ENCODE data around the gene CHMP1A.

The CHMP1A gene

GRCh38 chr16:89624777-89625761, 32.4 kb downstream of the CHMP1A start:
- no peak for DNase-seq (ENCODE audit: low read depth in 2 of 2)

GRCh38 chr16:89623511-89624261, 33.8 kb downstream of the CHMP1A start:
- no peak for DNase-seq (ENCODE audit: low read depth in 2 of 2)

- DNase-seq (ENCODE audit: low read depth in 2 of 2), result no peak
Observed at GRCh38 chr16:89621698-89622409, 35.7 kb downstream of the CHMP1A start.

GRCh38 chr16:89621136-89621697, 36.3 kb downstream of the CHMP1A start:
- DNase-seq (ENCODE audit: low read depth in 2 of 2), result no peak

- no peak for DNase-seq (ENCODE audit: low read depth in 2 of 2)
Observed at GRCh38 chr16:89620406-89620841, 37.1 kb downstream of the CHMP1A start.

GRCh38 chr16:89619840-89620239, 37.7 kb downstream of the CHMP1A start:
- DNase-seq (ENCODE audit: low read depth in 2 of 2), result no peak

GRCh38 chr16:89618109-89618998, 39.2 kb downstream of the CHMP1A start:
- DNase-seq (ENCODE audit: low read depth in 2 of 2), result no peak

GRCh38 chr16:89617036-89617435, 40.5 kb downstream of the CHMP1A start:
- no peak for DNase-seq (ENCODE audit: low read depth in 2 of 2)

GRCh38 chr16:89616623-89617022, 40.9 kb downstream of the CHMP1A start:
- DNase-seq (ENCODE audit: low read depth in 2 of 2), result no peak

- DNase-seq (ENCODE audit: low read depth in 2 of 2), result no peak
Observed at GRCh38 chr16:89615596-89616090, 41.9 kb downstream of the CHMP1A start.

- no peak for DNase-seq (ENCODE audit: low read depth in 2 of 2)
Observed at GRCh38 chr16:89615176-89615575, 42.3 kb downstream of the CHMP1A start.

- DNase-seq (ENCODE audit: low read depth in 2 of 2), result no peak
Observed at GRCh38 chr16:89613954-89614459, 43.5 kb downstream of the CHMP1A start.

- DNase-seq (ENCODE audit: low read depth in 2 of 2), result no peak
Observed at GRCh38 chr16:89613231-89613953, 44.1 kb downstream of the CHMP1A start, which contains the start of gene DPEP1. Gene DPEP1, plus strand, starts transcription at chr16:89613642. Its CDS starts 16,769 bp downstream, at chr16:89630411.

GRCh38 chr16:89612415-89613166, 44.9 kb downstream of the CHMP1A start:
- no peak for DNase-seq (ENCODE audit: low read depth in 2 of 2)

GRCh38 chr16:89610108-89610453, 47.4 kb downstream of the CHMP1A start:
- no peak for DNase-seq (ENCODE audit: low read depth in 2 of 2)

GRCh38 chr16:89607937-89608740, 49.4 kb downstream of the CHMP1A start:
- DNase-seq (ENCODE audit: low read depth in 2 of 2), result no peak

GRCh38 chr16:89607453-89607852, 50.1 kb downstream of the CHMP1A start:
- DNase-seq (ENCODE audit: low read depth in 2 of 2), result no peak

- no peak for DNase-seq (ENCODE audit: low read depth in 2 of 2)
Observed at GRCh38 chr16:89606006-89606405, 51.5 kb downstream of the CHMP1A start.

Measured in stimulated activated CD8-positive, alpha-beta memory T cell treated with anti-CD3 and anti-CD28 coated beads, Interleukin-15, amount 100 ng/mL, for 48 hours (primary cell).